GM23338 (cell line): ENCODE data around the gene ARF3.

Source experiments
- CREB1 ChIP-seq: fragments of 250-450 bp; sonication (Bioruptor Pico); IDR thresholded peaks from 2 replicates; pipeline ENCODE4 v1.5.0; 2020; ENCODE audit warnings: low read depth, mild to moderate bottlenecking, moderate library complexity
- EZH2 ChIP-seq: fragments of 200-600 bp; sonication (generic); IDR thresholded peaks from one replicate; pipeline ENCODE4 v1.8.0; 2017; ENCODE audit warnings: antibody characterized with exemption, mild to moderate bottlenecking, low read depth; ENCODE audit not compliant: unreplicated experiment
- EZH2phosphoT487 ChIP-seq: fragments of 200-600 bp; sonication (generic); IDR thresholded peaks from one replicate; pipeline ENCODE4 v1.8.1; 2018; ENCODE audit warnings: antibody characterized with exemption; ENCODE audit not compliant: unreplicated experiment
- NANOG ChIP-seq: IDR thresholded peaks from 2 replicates; pipeline ENCODE4 v1.6.1; 2016; ENCODE audit warnings: antibody characterized with exemption, borderline replicate concordance
- POLR2AphosphoS5 ChIP-seq: IDR thresholded peaks from 2 replicates; pipeline ENCODE4 v1.6.1; 2016; ENCODE audit warnings: antibody characterized with exemption, low read depth
- STAT1 ChIP-seq: IDR thresholded peaks from one replicate; pipeline ENCODE4 v1.6.1; 2016; ENCODE audit warnings: antibody characterized with exemption; ENCODE audit not compliant: unreplicated experiment
- TF ChIP-seq, protein P1 (sequence below), 2 experiments: fragments of 200-600 bp in 1 of 2; sonication (generic) in 1 of 2; conservative IDR thresholded peaks; 2 replicates each; pipeline versions ENCODE4 v1.5.1 to v1.6.1; 2016 to 2017; ENCODE audit warnings: antibody characterized with exemption in 2 of 2, low read depth in 2 of 2, mild to moderate bottlenecking in 2 of 2, moderate library complexity in 1 of 2

- TF ChIP-seq EZH2 (no peak), CREB1 (no peak), NANOG (no peak), POLR2AphosphoS5 (no peak), EZH2phosphoT487 (no peak), STAT1 (no peak)
- TF ChIP-seq, protein P1, sequence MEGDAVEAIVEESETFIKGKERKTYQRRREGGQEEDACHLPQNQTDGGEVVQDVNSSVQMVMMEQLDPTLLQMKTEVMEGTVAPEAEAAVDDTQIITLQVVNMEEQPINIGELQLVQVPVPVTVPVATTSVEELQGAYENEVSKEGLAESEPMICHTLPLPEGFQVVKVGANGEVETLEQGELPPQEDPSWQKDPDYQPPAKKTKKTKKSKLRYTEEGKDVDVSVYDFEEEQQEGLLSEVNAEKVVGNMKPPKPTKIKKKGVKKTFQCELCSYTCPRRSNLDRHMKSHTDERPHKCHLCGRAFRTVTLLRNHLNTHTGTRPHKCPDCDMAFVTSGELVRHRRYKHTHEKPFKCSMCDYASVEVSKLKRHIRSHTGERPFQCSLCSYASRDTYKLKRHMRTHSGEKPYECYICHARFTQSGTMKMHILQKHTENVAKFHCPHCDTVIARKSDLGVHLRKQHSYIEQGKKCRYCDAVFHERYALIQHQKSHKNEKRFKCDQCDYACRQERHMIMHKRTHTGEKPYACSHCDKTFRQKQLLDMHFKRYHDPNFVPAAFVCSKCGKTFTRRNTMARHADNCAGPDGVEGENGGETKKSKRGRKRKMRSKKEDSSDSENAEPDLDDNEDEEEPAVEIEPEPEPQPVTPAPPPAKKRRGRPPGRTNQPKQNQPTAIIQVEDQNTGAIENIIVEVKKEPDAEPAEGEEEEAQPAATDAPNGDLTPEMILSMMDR (conservative IDR thresholded peaks at IDR 0.05; ENCODE audit: low read depth in 2 of 2) = no peak
These were observed 63.0 kb downstream of the ARF3 start for GRCh38 chr12:48894271-48894670.
